ENCODE data around the gene DCP1B.

- TF ChIP-seq FOSL2 (IDR thresholded peaks at IDR 0.05) (no peak), FOSL2 (CRISPR knock-in tag; IDR thresholded peaks at IDR 0.05) (no peak), CTCF (IDR thresholded peaks at IDR 0.05) (no peak), JUN (IDR thresholded peaks at IDR 0.05) (no peak), CBX2 (IDR thresholded peaks at IDR 0.05; ENCODE audit: borderline replicate concordance, low read depth) (no peak), POLR2A (IDR thresholded peaks at IDR 0.05; ENCODE audit: low read length) (no peak), EP300 (IDR thresholded peaks at IDR 0.05) (no peak), SMC3 (IDR thresholded peaks at IDR 0.05) (no peak), SREBF2 (IDR thresholded peaks at IDR 0.05) (no peak)
- TF ChIP-seq, protein P1, sequence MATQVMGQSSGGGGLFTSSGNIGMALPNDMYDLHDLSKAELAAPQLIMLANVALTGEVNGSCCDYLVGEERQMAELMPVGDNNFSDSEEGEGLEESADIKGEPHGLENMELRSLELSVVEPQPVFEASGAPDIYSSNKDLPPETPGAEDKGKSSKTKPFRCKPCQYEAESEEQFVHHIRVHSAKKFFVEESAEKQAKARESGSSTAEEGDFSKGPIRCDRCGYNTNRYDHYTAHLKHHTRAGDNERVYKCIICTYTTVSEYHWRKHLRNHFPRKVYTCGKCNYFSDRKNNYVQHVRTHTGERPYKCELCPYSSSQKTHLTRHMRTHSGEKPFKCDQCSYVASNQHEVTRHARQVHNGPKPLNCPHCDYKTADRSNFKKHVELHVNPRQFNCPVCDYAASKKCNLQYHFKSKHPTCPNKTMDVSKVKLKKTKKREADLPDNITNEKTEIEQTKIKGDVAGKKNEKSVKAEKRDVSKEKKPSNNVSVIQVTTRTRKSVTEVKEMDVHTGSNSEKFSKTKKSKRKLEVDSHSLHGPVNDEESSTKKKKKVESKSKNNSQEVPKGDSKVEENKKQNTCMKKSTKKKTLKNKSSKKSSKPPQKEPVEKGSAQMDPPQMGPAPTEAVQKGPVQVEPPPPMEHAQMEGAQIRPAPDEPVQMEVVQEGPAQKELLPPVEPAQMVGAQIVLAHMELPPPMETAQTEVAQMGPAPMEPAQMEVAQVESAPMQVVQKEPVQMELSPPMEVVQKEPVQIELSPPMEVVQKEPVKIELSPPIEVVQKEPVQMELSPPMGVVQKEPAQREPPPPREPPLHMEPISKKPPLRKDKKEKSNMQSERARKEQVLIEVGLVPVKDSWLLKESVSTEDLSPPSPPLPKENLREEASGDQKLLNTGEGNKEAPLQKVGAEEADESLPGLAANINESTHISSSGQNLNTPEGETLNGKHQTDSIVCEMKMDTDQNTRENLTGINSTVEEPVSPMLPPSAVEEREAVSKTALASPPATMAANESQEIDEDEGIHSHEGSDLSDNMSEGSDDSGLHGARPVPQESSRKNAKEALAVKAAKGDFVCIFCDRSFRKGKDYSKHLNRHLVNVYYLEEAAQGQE (IDR thresholded peaks at IDR 0.05) = no peak
- TF ChIP-seq, protein P2, sequence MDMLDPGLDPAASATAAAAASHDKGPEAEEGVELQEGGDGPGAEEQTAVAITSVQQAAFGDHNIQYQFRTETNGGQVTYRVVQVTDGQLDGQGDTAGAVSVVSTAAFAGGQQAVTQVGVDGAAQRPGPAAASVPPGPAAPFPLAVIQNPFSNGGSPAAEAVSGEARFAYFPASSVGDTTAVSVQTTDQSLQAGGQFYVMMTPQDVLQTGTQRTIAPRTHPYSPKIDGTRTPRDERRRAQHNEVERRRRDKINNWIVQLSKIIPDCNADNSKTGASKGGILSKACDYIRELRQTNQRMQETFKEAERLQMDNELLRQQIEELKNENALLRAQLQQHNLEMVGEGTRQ (IDR thresholded peaks at IDR 0.05) = no peak
These were observed 78.0 kb downstream of the DCP1B start for GRCh38 chr12:1926251-1926657.
